ENCODE data around the gene PGR.

The PGR gene

GRCh38 chr11:101053492-101053891, 76.1 kb downstream of the PGR start:
- Histone ChIP-seq H3K27ac (ENCODE audit: low read depth, low read length, poor library complexity, severe bottlenecking) (no peak overlapping the region), H3F3A (ENCODE audit: insufficient read depth, low read length) (no peaks in the 10 kb centered on the region), H3K27me3 (ENCODE audit: insufficient read depth, low read length) (no peaks in the 10 kb centered on the region), H3K4me3 (ENCODE audit: low read depth, low read length, poor library complexity, severe bottlenecking) (no peak overlapping the region), H3K4me2 (ENCODE audit: low read length) (no peak overlapping the region), H3K36me3 (ENCODE audit: insufficient read depth, low read length) (no peaks in the 10 kb centered on the region), H2AFZ (ENCODE audit: low read length) (no peak overlapping the region), H3K79me2 (ENCODE audit: insufficient read depth, low read length) (no peaks in the 10 kb centered on the region), H3K4me1 (ENCODE audit: insufficient read depth, low read length, severe bottlenecking) (no peaks in the 10 kb centered on the region), H3K9me3 (ENCODE audit: low read length) (no peaks in the 10 kb centered on the region), H4K20me1 (ENCODE audit: insufficient read depth, low read length) (no peaks in the 10 kb centered on the region), H3K9me2 (ENCODE audit: low read depth, low read length) (no peaks in the 10 kb centered on the region), H3K9ac (ENCODE audit: low read length) (no peak overlapping the region)
- no peak for TF ChIP-seq EZH2 (IDR thresholded peaks at IDR 0.05; ENCODE audit: borderline replicate concordance, low read length)

DNA sequence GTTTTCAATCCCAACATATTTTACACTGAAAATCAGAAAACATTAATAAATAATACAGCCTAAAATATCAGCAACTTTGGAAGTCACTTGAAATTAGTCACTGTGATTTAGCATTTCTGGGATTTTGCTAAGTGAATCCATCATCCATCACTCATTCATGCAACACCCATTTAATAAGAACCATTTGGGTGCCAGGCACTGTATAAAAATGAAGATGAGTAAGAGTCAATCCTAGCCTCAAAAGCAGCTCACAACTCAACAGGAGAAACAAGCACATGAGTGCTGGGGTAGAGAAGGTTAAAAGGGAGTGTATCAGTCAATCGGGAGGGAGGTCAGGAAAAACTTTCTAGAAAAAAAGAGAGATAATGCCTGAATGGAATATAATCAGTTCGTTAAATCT, 77.9 kb downstream of the PGR start:
- Histone ChIP-seq H3K27me3 (ENCODE audit: insufficient read depth, low read length) (no peaks in the 10 kb centered on the region), H3K27ac (ENCODE audit: low read depth, low read length, poor library complexity, severe bottlenecking) (no peak overlapping the region), H4K20me1 (ENCODE audit: insufficient read depth, low read length) (no peaks in the 10 kb centered on the region), H3K4me1 (ENCODE audit: insufficient read depth, low read length, severe bottlenecking) (no peaks in the 10 kb centered on the region), H3K9me2 (ENCODE audit: low read depth, low read length) (no peaks in the 10 kb centered on the region), H3K4me2 (ENCODE audit: low read length) (no peak overlapping the region), H3K9me3 (ENCODE audit: low read length) (no peaks in the 10 kb centered on the region), H3K36me3 (ENCODE audit: insufficient read depth, low read length) (no peaks in the 10 kb centered on the region), H3F3A (ENCODE audit: insufficient read depth, low read length) (no peaks in the 10 kb centered on the region), H2AFZ (ENCODE audit: low read length) (no peak overlapping the region), H3K9ac (ENCODE audit: low read length) (no peak overlapping the region), H3K4me3 (ENCODE audit: low read depth, low read length, poor library complexity, severe bottlenecking) (no peak overlapping the region), H3K79me2 (ENCODE audit: insufficient read depth, low read length) (no peaks in the 10 kb centered on the region)
- TF ChIP-seq, protein P1, sequence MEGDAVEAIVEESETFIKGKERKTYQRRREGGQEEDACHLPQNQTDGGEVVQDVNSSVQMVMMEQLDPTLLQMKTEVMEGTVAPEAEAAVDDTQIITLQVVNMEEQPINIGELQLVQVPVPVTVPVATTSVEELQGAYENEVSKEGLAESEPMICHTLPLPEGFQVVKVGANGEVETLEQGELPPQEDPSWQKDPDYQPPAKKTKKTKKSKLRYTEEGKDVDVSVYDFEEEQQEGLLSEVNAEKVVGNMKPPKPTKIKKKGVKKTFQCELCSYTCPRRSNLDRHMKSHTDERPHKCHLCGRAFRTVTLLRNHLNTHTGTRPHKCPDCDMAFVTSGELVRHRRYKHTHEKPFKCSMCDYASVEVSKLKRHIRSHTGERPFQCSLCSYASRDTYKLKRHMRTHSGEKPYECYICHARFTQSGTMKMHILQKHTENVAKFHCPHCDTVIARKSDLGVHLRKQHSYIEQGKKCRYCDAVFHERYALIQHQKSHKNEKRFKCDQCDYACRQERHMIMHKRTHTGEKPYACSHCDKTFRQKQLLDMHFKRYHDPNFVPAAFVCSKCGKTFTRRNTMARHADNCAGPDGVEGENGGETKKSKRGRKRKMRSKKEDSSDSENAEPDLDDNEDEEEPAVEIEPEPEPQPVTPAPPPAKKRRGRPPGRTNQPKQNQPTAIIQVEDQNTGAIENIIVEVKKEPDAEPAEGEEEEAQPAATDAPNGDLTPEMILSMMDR (IDR thresholded peaks at IDR 0.05; ENCODE audit: low read length): no peak
- TF ChIP-seq EZH2 (IDR thresholded peaks at IDR 0.05; ENCODE audit: borderline replicate concordance, low read length): no peak

DNA sequence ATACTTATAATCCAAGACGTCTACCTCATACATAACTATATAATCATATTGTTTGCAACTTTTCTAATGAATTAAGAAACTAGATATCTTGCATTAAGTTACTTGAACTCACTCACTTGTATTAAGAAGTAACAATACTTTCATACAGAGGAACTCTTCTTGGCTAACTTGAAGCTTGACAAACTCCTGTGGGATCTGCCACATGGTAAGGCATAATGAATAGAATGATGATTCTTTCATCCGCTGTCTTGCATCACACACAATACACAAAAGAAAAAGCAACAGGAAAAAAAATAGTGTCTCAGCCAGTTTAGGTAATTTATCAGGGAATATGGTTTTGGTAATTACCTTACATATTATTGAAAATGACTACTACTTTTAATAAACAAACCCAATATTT, 79.8 kb downstream of the PGR start:
- no peaks in the 10 kb centered on the region for H3K27me3 ChIP-seq (ENCODE audit: insufficient read depth, low read length)
- TF ChIP-seq, protein P1 (IDR thresholded peaks at IDR 0.05; ENCODE audit: low read length): no peak
- no peak for TF ChIP-seq EZH2 (IDR thresholded peaks at IDR 0.05; ENCODE audit: borderline replicate concordance, low read length)
- no peak overlapping the region for H2AFZ ChIP-seq (ENCODE audit: low read length)
- H3K79me2 ChIP-seq (ENCODE audit: insufficient read depth, low read length): no peaks in the 10 kb centered on the region
- H3K4me1 ChIP-seq (ENCODE audit: insufficient read depth, low read length, severe bottlenecking): no peaks in the 10 kb centered on the region
- no peaks in the 10 kb centered on the region for H3K9me2 ChIP-seq (ENCODE audit: low read depth, low read length)
- H3K4me2 ChIP-seq (ENCODE audit: low read length): no peak overlapping the region
- H3K36me3 ChIP-seq (ENCODE audit: insufficient read depth, low read length): no peaks in the 10 kb centered on the region
- H3K9ac ChIP-seq (ENCODE audit: low read length): no peak overlapping the region
- no peak overlapping the region for H3K4me3 ChIP-seq (ENCODE audit: low read depth, low read length, poor library complexity, severe bottlenecking)
- no peaks in the 10 kb centered on the region for H3F3A ChIP-seq (ENCODE audit: insufficient read depth, low read length)
- H3K27ac ChIP-seq (ENCODE audit: low read depth, low read length, poor library complexity, severe bottlenecking): no peak overlapping the region
- no peaks in the 10 kb centered on the region for H3K9me3 ChIP-seq (ENCODE audit: low read length)
- H4K20me1 ChIP-seq (ENCODE audit: insufficient read depth, low read length): no peaks in the 10 kb centered on the region

GRCh38 chr11:101049123-101049522, 80.5 kb downstream of the PGR start:
- no peak overlapping the region for H3K9ac ChIP-seq (ENCODE audit: low read length)
- H3K27me3 ChIP-seq (ENCODE audit: insufficient read depth, low read length): no peaks in the 10 kb centered on the region
- no peak overlapping the region for H3K4me2 ChIP-seq (ENCODE audit: low read length)
- no peaks in the 10 kb centered on the region for H4K20me1 ChIP-seq (ENCODE audit: insufficient read depth, low read length)
- no peaks in the 10 kb centered on the region for H3K4me1 ChIP-seq (ENCODE audit: insufficient read depth, low read length, severe bottlenecking)
- H2AFZ ChIP-seq (ENCODE audit: low read length): no peak overlapping the region
- no peaks in the 10 kb centered on the region for H3K36me3 ChIP-seq (ENCODE audit: insufficient read depth, low read length)
- no peaks in the 10 kb centered on the region for H3K9me3 ChIP-seq (ENCODE audit: low read length)
- no peak overlapping the region for H3K4me3 ChIP-seq (ENCODE audit: low read depth, low read length, poor library complexity, severe bottlenecking)
- no peak for TF ChIP-seq EZH2 (IDR thresholded peaks at IDR 0.05; ENCODE audit: borderline replicate concordance, low read length)
- TF ChIP-seq, protein P1 (IDR thresholded peaks at IDR 0.05; ENCODE audit: low read length): no peak
- no peak overlapping the region for H3K27ac ChIP-seq (ENCODE audit: low read depth, low read length, poor library complexity, severe bottlenecking)
- H3K79me2 ChIP-seq (ENCODE audit: insufficient read depth, low read length): no peaks in the 10 kb centered on the region
- no peaks in the 10 kb centered on the region for H3F3A ChIP-seq (ENCODE audit: insufficient read depth, low read length)
- H3K9me2 ChIP-seq (ENCODE audit: low read depth, low read length): no peaks in the 10 kb centered on the region

All from OCI-LY1 (cell line).